ENCODE data around the gene SERINC5. TPM values are rescaled to one million over a fixed set of nuclear protein-coding genes. Genes with fewer than 3 reads are reported as not detected.

SERINC5 gene
- total RNA-seq, 1 donor from 2014 or later = 12.9 TPM

GRCh38 chr5:80125022-80125961, 130.6 kb downstream of the SERINC5 start:
- Histone ChIP-seq H3K27me3 (ENCODE audit: control insufficient read depth, insufficient read depth, low read length) (no peaks in the 10 kb centered on the region), H3K36me3 (ENCODE audit: control insufficient read depth, insufficient read depth, low read length) (no peaks in the 10 kb centered on the region), H3K4me3 (ENCODE audit: low read depth, low read length) (no peak overlapping the region)
- no peak for DNase-seq (ENCODE audit: low read depth)
- no peak for TF ChIP-seq CTCF (IDR thresholded peaks at IDR 0.05; ENCODE audit: insufficient read depth, low read length, poor library complexity, severe bottlenecking)

DNA sequence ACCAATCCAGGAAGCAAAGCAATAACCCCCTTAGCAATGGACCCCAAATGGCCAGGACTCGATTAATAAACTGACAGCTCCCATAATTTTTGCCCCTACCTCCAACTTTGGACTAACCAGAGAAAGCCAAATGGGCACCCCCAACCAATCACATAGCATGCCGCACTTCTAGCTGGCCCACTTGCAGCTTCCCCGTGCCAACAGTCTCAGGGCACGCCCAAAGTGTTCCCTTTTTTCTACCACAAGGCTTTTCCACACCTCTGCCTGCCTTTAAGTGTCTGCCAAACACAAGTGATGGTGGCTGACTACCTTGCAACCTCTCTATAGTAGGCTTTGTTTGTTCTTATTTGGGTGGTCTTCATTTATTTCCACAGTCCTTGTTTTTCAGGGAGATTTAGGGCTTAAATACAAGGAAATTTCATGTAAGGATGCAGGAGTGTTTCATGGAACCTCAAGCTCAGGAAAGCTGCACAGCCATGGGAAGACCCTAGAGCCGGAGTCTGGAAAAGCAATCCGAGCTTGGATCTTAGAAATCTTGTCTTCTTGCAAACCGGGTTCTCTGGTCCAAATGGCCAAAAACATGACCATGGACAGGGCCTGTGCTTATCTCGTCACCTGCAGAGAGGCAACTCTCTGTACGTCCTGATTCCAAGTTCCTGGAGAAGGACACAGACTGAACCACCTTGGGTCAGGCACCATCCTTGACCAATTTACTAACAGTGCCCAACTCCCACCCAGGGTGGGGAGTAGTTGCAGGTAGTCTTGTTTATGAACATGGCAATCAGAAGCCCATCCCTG, 131.5 kb downstream of the SERINC5 start:
- Histone ChIP-seq H3K36me3 (ENCODE audit: control insufficient read depth, insufficient read depth, low read length) (no peaks in the 10 kb centered on the region), H3K27me3 (ENCODE audit: control insufficient read depth, insufficient read depth, low read length) (no peaks in the 10 kb centered on the region), H3K4me3 (ENCODE audit: low read depth, low read length) (no peak overlapping the region)
- TF ChIP-seq CTCF (IDR thresholded peaks at IDR 0.05; ENCODE audit: insufficient read depth, low read length, poor library complexity, severe bottlenecking) = no peak
- DNase-seq (ENCODE audit: low read depth) = no peak

DNA sequence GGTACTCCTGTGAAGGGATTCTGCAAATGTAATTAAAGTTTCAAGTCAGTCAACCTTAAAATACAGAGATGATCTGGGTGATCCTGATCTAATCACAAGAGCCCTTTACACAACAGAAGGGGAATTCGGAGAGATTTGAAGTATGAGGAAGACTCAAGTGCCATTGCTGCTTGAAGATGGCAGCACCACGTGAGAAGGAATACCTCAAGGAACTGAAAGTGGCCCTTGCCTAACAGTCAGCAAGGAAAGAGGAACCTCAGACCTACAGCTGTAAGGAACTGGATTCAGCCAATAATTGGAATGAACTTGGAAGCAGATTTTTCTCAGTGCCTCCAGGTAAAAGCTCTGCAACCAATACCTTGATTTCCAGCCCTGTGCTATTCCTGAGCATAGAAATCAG, 133.3 kb downstream of the SERINC5 start:
- Histone ChIP-seq H3K4me3 (ENCODE audit: low read depth, low read length) (no peak overlapping the region), H3K27me3 (ENCODE audit: control insufficient read depth, insufficient read depth, low read length) (no peaks in the 10 kb centered on the region), H3K36me3 (ENCODE audit: control insufficient read depth, insufficient read depth, low read length) (no peaks in the 10 kb centered on the region)
- TF ChIP-seq CTCF (IDR thresholded peaks at IDR 0.05; ENCODE audit: insufficient read depth, low read length, poor library complexity, severe bottlenecking) = no peak
- DNase-seq (ENCODE audit: low read depth) = no peak

- no peaks in the 10 kb centered on the region for H3K36me3 ChIP-seq (ENCODE audit: control insufficient read depth, insufficient read depth, low read length)
- TF ChIP-seq CTCF (IDR thresholded peaks at IDR 0.05; ENCODE audit: insufficient read depth, low read length, poor library complexity, severe bottlenecking) = no peak
- H3K27me3 ChIP-seq (ENCODE audit: control insufficient read depth, insufficient read depth, low read length) = no peaks in the 10 kb centered on the region
- no peak for DNase-seq (ENCODE audit: low read depth)
- no peak overlapping the region for H3K4me3 ChIP-seq (ENCODE audit: low read depth, low read length)
These were observed 136.5 kb downstream of the SERINC5 start for GRCh38 chr5:80119372-80119771.

- no peak for DNase-seq (ENCODE audit: low read depth)
- TF ChIP-seq CTCF (IDR thresholded peaks at IDR 0.05; ENCODE audit: insufficient read depth, low read length, poor library complexity, severe bottlenecking) = no peak
- no peaks in the 10 kb centered on the region for H3K27me3 ChIP-seq (ENCODE audit: control insufficient read depth, insufficient read depth, low read length)
- no peaks in the 10 kb centered on the region for H3K36me3 ChIP-seq (ENCODE audit: control insufficient read depth, insufficient read depth, low read length)
- H3K4me3 ChIP-seq (ENCODE audit: low read depth, low read length) = no peak overlapping the region
These were observed 138.4 kb downstream of the SERINC5 start for GRCh38 chr5:80117446-80117845.

Data from kidney epithelial cell (primary cell).